NCI-H524 (cell line): ENCODE measurements around the gene CYYR1.

Experiments used
- DNase-seq, 2 experiments: peaks; one replicate each; lab custom pipeline; 2025; lab: John Stamatoyannopoulos, UW

The CYYR1 gene

GRCh38 chr21:26433386-26433785 lies 139.7 kb downstream of the CYYR1 start:
- no peak for DNase-seq

GRCh38 chr21:26432410-26432809 lies 140.7 kb downstream of the CYYR1 start:
- DNase-seq, result no peak

- no peak for DNase-seq
Observed at GRCh38 chr21:26425576-26425975, 147.5 kb downstream of the CYYR1 start.

- DNase-seq, result no peak
Observed at GRCh38 chr21:26423511-26423910, 149.6 kb downstream of the CYYR1 start.

GRCh38 chr21:26422706-26423105 lies 150.4 kb downstream of the CYYR1 start:
- DNase-seq, result no peak

- DNase-seq, result no peak
Observed at GRCh38 chr21:26422138-26422537, 150.9 kb downstream of the CYYR1 start.

- no peak for DNase-seq
Observed at GRCh38 chr21:26421724-26422123, 151.4 kb downstream of the CYYR1 start.
